BE2C (cell line): ENCODE measurements around the gene NDUFB10.

ENCODE experiments used
- DNase-seq: peaks from one replicate; pipeline ENCODE4 v3.0.0-alpha.2; 2020
- H3K27me3 ChIP-seq: fragments of 250-450 bp; sonication (Bioruptor Pico); 2 replicates; pipeline ENCODE4 v1.5.1; 2020; ENCODE audit warnings: mild to moderate bottlenecking
- H3K36me3 ChIP-seq: fragments of 250-450 bp; sonication (Bioruptor Pico); 2 replicates; pipeline ENCODE4 v1.5.1; 2020; ENCODE audit warnings: mild to moderate bottlenecking
- H3K4me1 ChIP-seq: fragments of 250-450 bp; sonication (Bioruptor Pico); 2 replicates; pipeline ENCODE4 v1.5.1; 2020
- H3K4me3 ChIP-seq: 2 replicates; pipeline ENCODE4 v1.5.1; 2011; ENCODE audit warnings: low read depth, low read length
- H3K9me3 ChIP-seq: fragments of 250-450 bp; sonication (Bioruptor Pico); 2 replicates; pipeline ENCODE4 v1.5.1; 2020
- CTCF ChIP-seq: IDR thresholded peaks from 2 replicates; pipeline ENCODE4 v1.5.1; 2012; ENCODE audit warnings: mild to moderate bottlenecking, low read depth, low read length

The NDUFB10 gene

GRCh38 chr16:1985466-1986150 is 26.3 kb downstream of the NDUFB10 start:
- Histone ChIP-seq H3K9me3 (no peaks in the 10 kb centered on the region), H3K4me3 (no peak overlapping the region; the same call in 1 of the 2 replicates), H3K4me1 (peaks cover 3% of the 10 kb centered on the region; the same call in 1 of the 2 replicates), H3K27me3 (peaks cover 25% of the 10 kb centered on the region), H3K36me3 (peaks cover 17% of the 10 kb centered on the region)
- no peak for TF ChIP-seq CTCF
- no peak for DNase-seq

GRCh38 chr16:1987198-1987597 is 27.9 kb downstream of the NDUFB10 start:
- peaks cover 17% of the 10 kb centered on the region for H3K36me3 ChIP-seq
- H3K27me3 ChIP-seq = peaks cover 29% of the 10 kb centered on the region
- H3K4me3 ChIP-seq = no peak overlapping the region
- H3K4me1 ChIP-seq = peaks cover 3% of the 10 kb centered on the region; the same call in 1 of the 2 replicates
- no peak for DNase-seq
- TF ChIP-seq CTCF = no peak
- peaks cover 4% of the 10 kb centered on the region; the same call in 1 of the 2 replicates for H3K9me3 ChIP-seq

- H3K36me3 ChIP-seq = peaks cover 17% of the 10 kb centered on the region
- H3K4me1 ChIP-seq = no peaks in the 10 kb centered on the region
- H3K9me3 ChIP-seq = peaks cover 10% of the 10 kb centered on the region
- DNase-seq = no peak
- H3K4me3 ChIP-seq = peak within 1 kb of the TSS; percentile 46
- peaks cover 29% of the 10 kb centered on the region for H3K27me3 ChIP-seq
- no peak for TF ChIP-seq CTCF
Observed at GRCh38 chr16:1989209-1990100, 30.1 kb downstream of the NDUFB10 start, which contains the start of gene SYNGR3. Gene SYNGR3 (plus strand): TSS chr16:1989970. CDS start chr16:1990103, 133 bp downstream.

- peaks cover 17% of the 10 kb centered on the region for H3K36me3 ChIP-seq
- no peak for TF ChIP-seq CTCF
- no peak for DNase-seq
- H3K4me1 ChIP-seq = no peaks in the 10 kb centered on the region
- H3K4me3 ChIP-seq = peak overlapping the region; percentile 46
- H3K27me3 ChIP-seq = peaks cover 29% of the 10 kb centered on the region
- peaks cover 10% of the 10 kb centered on the region for H3K9me3 ChIP-seq
Observed at GRCh38 chr16:1990101-1990350, 30.7 kb downstream of the NDUFB10 start.

GRCh38 chr16:1990351-1991134 is 31.2 kb downstream of the NDUFB10 start:
- peaks cover 20% of the 10 kb centered on the region for H3K36me3 ChIP-seq
- DNase-seq = no peak
- TF ChIP-seq CTCF = no peak
- H3K4me1 ChIP-seq = no peaks in the 10 kb centered on the region
- peak overlapping the region; percentile 46 for H3K4me3 ChIP-seq
- H3K9me3 ChIP-seq = peaks cover 10% of the 10 kb centered on the region
- peaks cover 29% of the 10 kb centered on the region for H3K27me3 ChIP-seq
